Breast epithelium (tissue), 4 donors: ENCODE data around the gene ESRRG. TPM values are rescaled to one million over a fixed set of nuclear protein-coding genes. Genes with fewer than 3 reads are reported as not detected.
"Not testable (repeated sequence)": the region's sequence is repeated elsewhere in the genome, so short reads cannot be mapped to it uniquely, and the experiment has no call there.

Experiments used
- DNase-seq, 2 donors: peaks; one replicate each; pipeline ENCODE4 v3.0.0-alpha.2; 2019; ENCODE audit warnings: low spot score in 2 of 2
- H3K27ac ChIP-seq, 2 donors: fragments of 200-600 bp; sonication (generic) in 1 of 2; one replicate each; pipeline ENCODE4 v1.5.1; 2016 to 2019; ENCODE audit warnings: mild to moderate bottlenecking in 1 of 2
- H3K27me3 ChIP-seq, 2 donors: fragments of 200-600 bp; sonication (generic) in 1 of 2; one replicate each; pipeline versions ENCODE4 v1.5.1 to v1.6.0; 2017 to 2019; ENCODE audit warnings: control low read depth in 1 of 2, mild to moderate bottlenecking in 1 of 2
- H3K36me3 ChIP-seq: fragments of 200-600 bp; one replicate; pipeline ENCODE4 v1.5.1; 2019
- H3K4me1 ChIP-seq, 2 donors: fragments of 200-600 bp; sonication (generic); one replicate each; pipeline ENCODE4 v1.5.1; 2016 to 2019; ENCODE audit warnings: control low read depth in 1 of 2
- H3K4me3 ChIP-seq, 3 donors: fragments of 200-600 bp; sonication (generic); 1 replicate in 2 of 3; 2 replicates in 1 of 3; pipeline ENCODE4 v1.5.1; 2016 to 2019; ENCODE audit warnings: mild to moderate bottlenecking in 3 of 3, moderate library complexity in 2 of 3
- H3K9me3 ChIP-seq, 2 donors: fragments of 200-600 bp; sonication (generic) in 1 of 2; one replicate each; pipeline ENCODE4 v1.5.1; 2016 to 2019; ENCODE audit warnings: control low read depth in 1 of 2
- CTCF ChIP-seq, 3 donors: fragments of 450-650 bp; IDR thresholded peaks; one replicate each; pipeline ENCODE4 v1.5.1; 2016 to 2017; ENCODE audit warnings: antibody characterized with exemption in 3 of 3, mild to moderate bottlenecking in 3 of 3, moderate library complexity in 3 of 3
- POLR2A ChIP-seq: fragments of 450-650 bp; IDR thresholded peaks from one replicate; pipeline ENCODE4 v1.6.1; 2016; ENCODE audit warnings: antibody characterized with exemption, mild to moderate bottlenecking, moderate library complexity
- POLR2AphosphoS5 ChIP-seq, 3 donors: sonication (generic); formaldehyde crosslinking; IDR thresholded peaks; one replicate each; pipeline ENCODE4 v1.6.1; 2017; ENCODE audit warnings: antibody characterized with exemption in 3 of 3
- intact Hi-C: fragments of 100-400 bp; cut with DNase I; formaldehyde crosslinking; loops from one replicate; pipeline ENCODE4 v1.15.1; 2023; ENCODE audit warnings: low total_unique reads
- total RNA-seq, 3 donors: library from RNA; depleted of rRNA; stranded (reverse); fragments of >200 nt; gene quantifications; one replicate each; pipeline ENCODE4 v1.1.0, GENCODE V29; 2016

Gene ESRRG
- total RNA-seq, 3 donors from 2014 or later, result 0.16 to 9.1 (median 5.6) TPM

GRCh38 chr1:216710598-216711333 lies 12.5 kb downstream of the ESRRG start:
- Histone ChIP-seq H3K27me3 (no peaks in the 10 kb centered on the region), H3K4me1 (no peaks in the 10 kb centered on the region), H3K9me3 (no peaks in the 10 kb centered on the region), H3K4me3 (no peak overlapping the region), H3K27ac (no peak overlapping the region), H3K36me3 (no peaks in the 10 kb centered on the region)
- DNase-seq, result no peak
- TF ChIP-seq POLR2A, result no peak
- TF ChIP-seq POLR2AphosphoS5 (IDR thresholded peaks at IDR 0.05), result no peak
- no peak for TF ChIP-seq CTCF (IDR thresholded peaks at IDR 0.05)
- intact Hi-C loops, result no loop called here

DNA sequence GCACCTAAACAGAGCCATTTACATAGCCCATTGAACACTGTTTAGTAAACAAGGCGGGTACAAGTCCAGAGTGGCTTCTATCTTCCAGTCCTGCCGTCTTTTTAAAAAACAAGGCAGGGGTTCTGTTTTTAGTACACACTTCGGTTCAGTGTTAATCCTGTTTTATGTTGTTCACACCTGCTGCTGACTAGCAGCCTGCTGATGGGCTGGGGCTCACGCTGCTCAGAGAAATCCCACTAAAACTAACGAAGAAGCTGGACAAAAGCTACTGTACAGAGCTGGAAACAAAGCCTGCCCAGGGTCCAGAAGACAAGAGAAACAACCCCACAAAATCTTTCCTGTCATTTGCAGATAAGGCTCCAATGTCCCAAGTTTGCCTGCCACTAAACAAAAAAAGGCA lies 13.2 kb downstream of the ESRRG start:
- intact Hi-C loops, result no loop called here
- H3K9me3 ChIP-seq, result no peaks in the 10 kb centered on the region
- no peak overlapping the region for H3K4me3 ChIP-seq
- no peak for DNase-seq
- TF ChIP-seq POLR2A (no peak), POLR2AphosphoS5 (IDR thresholded peaks at IDR 0.05) (no peak)
- no peaks in the 10 kb centered on the region for H3K27me3 ChIP-seq
- H3K36me3 ChIP-seq, result no peaks in the 10 kb centered on the region
- H3K27ac ChIP-seq, result no peak overlapping the region
- no peaks in the 10 kb centered on the region for H3K4me1 ChIP-seq

DNA sequence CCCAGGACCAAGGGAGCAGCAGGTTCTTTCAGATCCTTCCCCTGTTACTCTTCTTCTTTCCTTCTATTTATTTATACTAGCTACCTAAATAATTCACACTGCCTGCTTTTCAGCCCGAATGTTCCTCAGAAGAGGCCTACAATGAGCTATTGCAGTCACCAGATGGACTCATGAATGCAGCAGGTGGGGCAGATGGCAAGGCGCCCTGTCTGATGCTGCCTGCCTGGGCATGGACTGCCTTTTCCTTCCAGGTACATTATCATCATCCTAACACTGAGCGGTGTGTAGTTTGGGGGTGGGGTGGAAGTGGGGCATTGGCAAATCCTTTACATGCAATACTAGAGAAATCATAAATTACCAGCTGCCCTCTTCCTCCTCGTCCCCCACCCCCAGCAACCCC lies 17.6 kb downstream of the ESRRG start:
- TF ChIP-seq POLR2AphosphoS5 (IDR thresholded peaks at IDR 0.05) (no peak), CTCF (IDR thresholded peaks at IDR 0.05) (no peak), POLR2A (no peak)
- H3K9me3 ChIP-seq, result no peaks in the 10 kb centered on the region
- no peaks in the 10 kb centered on the region for H3K27me3 ChIP-seq
- no peak for DNase-seq
- no peak overlapping the region for H3K27ac ChIP-seq
- intact Hi-C loops, result no loop called here
- H3K4me3 ChIP-seq, result no peak overlapping the region
- no peaks in the 10 kb centered on the region for H3K4me1 ChIP-seq
- H3K36me3 ChIP-seq, result no peaks in the 10 kb centered on the region

DNA sequence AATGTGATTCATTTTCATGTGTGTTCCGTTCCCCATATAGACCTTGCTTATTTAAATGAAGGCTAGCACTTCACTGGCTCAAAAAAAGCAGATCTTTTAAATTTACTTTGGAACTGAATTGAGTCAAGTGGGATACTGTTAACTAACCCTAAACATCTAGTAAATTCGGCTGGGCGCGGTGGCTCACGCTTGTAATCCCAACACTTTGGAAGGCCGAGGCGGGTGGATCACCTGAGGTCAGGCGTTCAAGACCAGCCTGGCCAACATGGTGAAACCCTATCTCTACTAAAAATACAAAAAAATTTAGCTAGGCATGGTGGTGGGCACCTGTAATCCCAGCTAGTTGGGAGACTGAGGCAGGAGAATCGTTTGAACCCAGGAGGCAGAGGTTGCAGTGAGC lies 19.2 kb downstream of the ESRRG start:
- H3K4me1 ChIP-seq, H3K27ac ChIP-seq, DNase-seq, H3K4me3 ChIP-seq, H3K27me3 ChIP-seq, H3K9me3 ChIP-seq, intact Hi-C loops, H3K36me3 ChIP-seq: not testable (repeated sequence)

DNA sequence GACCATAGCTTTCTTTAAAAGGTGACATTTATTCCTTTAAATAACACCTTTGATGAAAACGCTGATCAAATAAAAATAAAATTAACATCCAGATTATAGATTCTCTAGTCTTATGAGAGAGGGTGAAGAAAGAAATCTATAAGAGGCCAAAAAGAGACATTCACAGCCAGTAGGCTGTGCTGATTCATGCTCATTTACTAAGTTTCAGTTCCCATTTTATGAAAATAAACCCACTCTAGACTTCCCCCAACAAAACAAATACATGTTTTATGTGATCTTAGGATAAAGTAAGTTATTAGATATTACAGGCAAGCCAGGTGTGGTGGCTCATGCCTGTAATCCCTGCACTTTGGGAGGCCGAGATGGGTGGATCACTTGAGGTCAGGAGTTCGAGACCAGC lies 21.1 kb downstream of the ESRRG start:
- H3K27ac ChIP-seq, result no peak overlapping the region
- intact Hi-C loops, result no loop called here
- no peaks in the 10 kb centered on the region for H3K27me3 ChIP-seq
- H3K9me3 ChIP-seq, result no peaks in the 10 kb centered on the region
- no peaks in the 10 kb centered on the region for H3K4me1 ChIP-seq
- TF ChIP-seq POLR2AphosphoS5 (IDR thresholded peaks at IDR 0.05), result no peak
- no peak for TF ChIP-seq POLR2A
- TF ChIP-seq CTCF (IDR thresholded peaks at IDR 0.05), result no peak
- H3K4me3 ChIP-seq, result no peak overlapping the region
- DNase-seq, result no peak
- H3K36me3 ChIP-seq, result no peaks in the 10 kb centered on the region

GRCh38 chr1:216700779-216701178 lies 22.4 kb downstream of the ESRRG start:
- H3K9me3 ChIP-seq, result no peaks in the 10 kb centered on the region

More at GRCh38 chr1:216700779-216701178, 22.4 kb downstream of the ESRRG start:
- DNase-seq, result no peak
- H3K36me3 ChIP-seq, result no peaks in the 10 kb centered on the region
- no peaks in the 10 kb centered on the region for H3K27me3 ChIP-seq
- no peak for TF ChIP-seq CTCF (IDR thresholded peaks at IDR 0.05)
- TF ChIP-seq POLR2AphosphoS5 (IDR thresholded peaks at IDR 0.05), result no peak
- TF ChIP-seq POLR2A, result no peak
- H3K4me3 ChIP-seq, result no peak overlapping the region
- H3K4me1 ChIP-seq, result no peaks in the 10 kb centered on the region
- intact Hi-C loops, result no loop called here
- H3K27ac ChIP-seq, result no peak overlapping the region
